IMR-90 (cell line): ENCODE data around the gene ZFAND2A. TPM values are rescaled to one million over a fixed set of nuclear protein-coding genes. Genes with fewer than 3 reads are reported as not detected.

Source experiments
- ATAC-seq: fragments of 200-7000 bp; cut with Tn5 transposase; 2 replicates; pipeline ENCODE4 v1.9.1; 2020; ENCODE audit warnings: low read depth, mild to moderate bottlenecking, moderate library complexity
- BruUV-seq: library from RNA; stranded (reverse); fragments of 400-500 nt; replicated peaks from 2 replicates; lab custom pipeline; 2021; lab: Mats Ljungman, UMichigan
- CTCF ChIA-PET: fragments of 300-600 bp; formaldehyde crosslinking; extraction: SDS; loops from one replicate; lab custom pipeline; 2021; ENCODE audit warnings: antibody characterized with exemption; lab: Yijun Ruan, JAX
- POLR2A ChIA-PET: fragments of 300-600 bp; sonication (Branson Sonifier 250); formaldehyde crosslinking; loops from one replicate; lab custom pipeline; 2022; ENCODE audit warnings: antibody characterized with exemption; ENCODE audit not compliant: unreplicated experiment; lab: Charles Lee
- DNase-seq: peaks from one replicate; pipeline ENCODE4 v3.0.0; 2013
- H2AFZ ChIP-seq: replicated peaks from 2 replicates; pipeline ENCODE3; 2013; ENCODE audit warnings: low read length, mild to moderate bottlenecking; ENCODE audit not compliant: poor library complexity
- H2AK5ac ChIP-seq: 2 replicates; pipeline ENCODE4 v1.6.1; 2013; ENCODE audit warnings: low read depth, low read length, inconsistent platforms
- H2AK9ac ChIP-seq: replicated peaks from 2 replicates; pipeline ENCODE3; 2013; ENCODE audit warnings: mild to moderate bottlenecking, low read depth, low read length, moderate library complexity; ENCODE audit not compliant: poor library complexity
- H2BK120ac ChIP-seq: 2 replicates; pipeline ENCODE4 v1.6.1; 2013; ENCODE audit warnings: low read depth, low read length, inconsistent platforms
- H2BK15ac ChIP-seq: 3 replicates; pipeline ENCODE4 v1.6.1; 2013; ENCODE audit warnings: low read depth, low read length, inconsistent platforms
- H2BK20ac ChIP-seq: 2 replicates; pipeline ENCODE4 v1.6.1; 2013; ENCODE audit warnings: low read depth, mild to moderate bottlenecking, inconsistent platforms, low read length, moderate library complexity
- H2BK5ac ChIP-seq: 2 replicates; pipeline ENCODE4 v1.6.1; 2013; ENCODE audit warnings: mild to moderate bottlenecking, low read depth, low read length, inconsistent platforms; ENCODE audit not compliant: poor library complexity, severe bottlenecking
- H3K14ac ChIP-seq: replicated peaks from 2 replicates; pipeline ENCODE4 v1.6.1; 2013; ENCODE audit warnings: low read depth, low read length, inconsistent platforms
- H3K18ac ChIP-seq: 2 replicates; pipeline ENCODE4 v1.6.1; 2013; ENCODE audit warnings: low read depth, low read length, control low read depth
- H3K23ac ChIP-seq: 2 replicates; pipeline ENCODE4 v1.6.1; 2013; ENCODE audit warnings: low read depth, low read length, inconsistent platforms
- H3K27ac ChIP-seq: 2 replicates; pipeline ENCODE4 v1.5.1; 2013; ENCODE audit warnings: mild to moderate bottlenecking, control low read depth, low read length; ENCODE audit not compliant: insufficient read depth
- H3K27me3 ChIP-seq: 2 replicates; pipeline ENCODE4 v1.6.1; 2013; ENCODE audit warnings: low read length; ENCODE audit not compliant: control insufficient read depth, insufficient read depth
- H3K36me3 ChIP-seq: 2 replicates; pipeline ENCODE4 v1.6.1; 2013; ENCODE audit warnings: low read length, mixed read lengths; ENCODE audit not compliant: control insufficient read depth, insufficient read depth
- H3K4ac ChIP-seq: 2 replicates; pipeline ENCODE4 v1.6.1; 2013; ENCODE audit warnings: low read depth, low read length, inconsistent platforms
- H3K4me1 ChIP-seq: 2 replicates; pipeline ENCODE4 v1.6.1; 2013; ENCODE audit warnings: low read length, mixed read lengths; ENCODE audit not compliant: control insufficient read depth, insufficient read depth
- H3K4me2 ChIP-seq: 2 replicates; pipeline ENCODE4 v1.6.1; 2013; ENCODE audit warnings: low read depth, mild to moderate bottlenecking, control low read depth, low read length, moderate library complexity
- H3K4me3 ChIP-seq: 2 replicates; pipeline ENCODE4 v1.5.1; 2013; ENCODE audit warnings: low read depth, mild to moderate bottlenecking, control low read depth, low read length, moderate library complexity; ENCODE audit not compliant: insufficient read depth
- H3K56ac ChIP-seq: 2 replicates; pipeline ENCODE4 v1.6.1; 2013; ENCODE audit warnings: low read length, inconsistent platforms; ENCODE audit not compliant: insufficient read depth; ENCODE audit errors: extremely low read depth
- H3K79me1 ChIP-seq, 2 experiments: 2 replicates each; pipeline ENCODE4 v1.6.1; 2013; ENCODE audit warnings: low read length in 2 of 2, inconsistent platforms in 1 of 2, low read depth in 1 of 2
- H3K9ac ChIP-seq: 2 replicates; pipeline ENCODE4 v1.6.1; 2013; ENCODE audit warnings: low read depth, low read length, control low read depth
- H3K9me1 ChIP-seq: 2 replicates; pipeline ENCODE4 v1.6.1; 2013; ENCODE audit warnings: low read length, inconsistent platforms; ENCODE audit not compliant: insufficient read depth
- H3K9me3 ChIP-seq: 2 replicates; pipeline ENCODE4 v1.6.1; 2013; ENCODE audit warnings: low read length; ENCODE audit not compliant: control insufficient read depth, insufficient read depth
- H4K20me1 ChIP-seq: 2 replicates; pipeline ENCODE4 v1.6.1; 2013; ENCODE audit warnings: low read length, inconsistent platforms; ENCODE audit not compliant: insufficient read depth
- H4K5ac ChIP-seq: 2 replicates; pipeline ENCODE4 v1.6.1; 2013; ENCODE audit warnings: mild to moderate bottlenecking, low read depth, low read length, control low read depth
- H4K8ac ChIP-seq, 2 experiments: 2 replicates each; pipeline ENCODE4 v1.6.1; 2013; ENCODE audit warnings: low read depth in 2 of 2, low read length in 2 of 2, control low read depth in 1 of 2, inconsistent platforms in 1 of 2
- H4K91ac ChIP-seq: 2 replicates; pipeline ENCODE4 v1.6.1; 2013; ENCODE audit warnings: low read depth, low read length, inconsistent platforms; ENCODE audit not compliant: insufficient read depth
- CEBPB ChIP-seq: IDR thresholded peaks from 2 replicates; pipeline ENCODE4 v1.6.1; 2012; ENCODE audit warnings: low read depth, low read length, improper control_type of control experiment
- CHD1 ChIP-seq: IDR thresholded peaks from 2 replicates; pipeline ENCODE4 v1.6.1; 2012; ENCODE audit warnings: low read depth, low read length, improper control_type of control experiment
- ELK1 ChIP-seq: fragments of 150-350 bp; IDR thresholded peaks from 2 replicates; pipeline ENCODE4 v1.6.1; 2016; ENCODE audit warnings: low read depth, mild to moderate bottlenecking, low read length, moderate library complexity, borderline replicate concordance
- MAFK ChIP-seq: IDR thresholded peaks from 2 replicates; pipeline ENCODE4 v1.6.1; 2012; ENCODE audit warnings: low read depth, low read length, improper control_type of control experiment
- RFX5 ChIP-seq: IDR thresholded peaks from 2 replicates; pipeline ENCODE4 v1.8.0; 2012; ENCODE audit warnings: low read depth, mild to moderate bottlenecking, low read length, moderate library complexity
- WGBS, 2 experiments: methylation state at CpG; one replicate each; pipeline versions ENCODE4 v1.1.5 to v1.1.7; 2013; ENCODE audit warnings: missing lambda C conversion rate in 2 of 2; ENCODE audit not compliant: insufficient read length in 1 of 2; ENCODE audit errors: extremely low coverage in 2 of 2; 5-methylcytosine and 5-hydroxymethylcytosine counted together
- dilution Hi-C: fragments of 300-500 bp; cut with HindIII; formaldehyde crosslinking; loops from one replicate; pipeline ENCODE4 v1.14.3; 2018; ENCODE audit warnings: low sequenced_read_pairs; ENCODE audit not compliant: unreplicated experiment
- in situ Hi-C: fragments of 300-500 bp; cut with MboI; formaldehyde crosslinking; loops from 3 replicates; pipeline ENCODE4 v1.14.3; 2019; ENCODE audit warnings: low sequenced_read_pairs, inconsistent platforms, mixed read lengths
- intact Hi-C: fragments of 100-400 bp; cut with micrococcal nuclease; formaldehyde crosslinking; loops from 2 replicates; pipeline ENCODE4 v1.10.0; 2022
- polyA plus RNA-seq, 3 experiments: library from polyadenylated mRNA; depleted of rRNA; stranded (reverse); fragments of >200 nt; gene quantifications; 2 replicates each; pipeline ENCODE4 v1.2.3, GENCODE V29; 2012; ENCODE audit warnings: low replicate concordance in 1 of 3
- total RNA-seq: library from RNA; depleted of rRNA; stranded (reverse); fragments of >200 nt; gene quantifications from 2 replicates; pipeline ENCODE4 v1.2.3, GENCODE V29; 2012

ZFAND2A gene
- total and polyA plus RNA-seq, 2 of the 4 experiments (the other 2 are of a cell fraction): 11.8 to 28.7 TPM

GRCh38 chr7:1114505-1114904 lies 45.5 kb downstream of the ZFAND2A start:
- Histone ChIP-seq H4K5ac (no peak overlapping the region), H2BK20ac (no peak overlapping the region), H3K4me1 (no peaks in the 10 kb centered on the region), H3K9me1 (no peaks in the 10 kb centered on the region), H4K8ac (no peak overlapping the region), H2AK5ac (no peak overlapping the region), H3K56ac (no peak overlapping the region), H3K4me3 (no peak overlapping the region), H2BK5ac (no peak overlapping the region), H3K23ac (no peak overlapping the region), H2AFZ (no peak overlapping the region), H2BK120ac (no peak overlapping the region), H3K79me1 (peaks cover 0 to 21% of the 10 kb centered on the region in 2 experiments; a peak in 3 of 4 replicates), H3K18ac (no peak overlapping the region), H3K9me3 (no peaks in the 10 kb centered on the region), H2AK9ac (no peak overlapping the region), H4K20me1 (no peaks in the 10 kb centered on the region), H4K91ac (no peak overlapping the region), H3K9ac (no peak overlapping the region), H3K4me2 (no peak overlapping the region), H3K36me3 (no peaks in the 10 kb centered on the region; the same call in 1 of the 2 replicates), H3K27ac (no peak overlapping the region), H3K27me3 (no peaks in the 10 kb centered on the region), H3K14ac (no peak overlapping the region), H2BK15ac (no peak overlapping the region), H3K4ac (no peak overlapping the region)
- in situ Hi-C loops: no loop called here
- POLR2A ChIA-PET: no interaction called here
- TF ChIP-seq RFX5 (no peak), MAFK (no peak), CEBPB (no peak), ELK1 (no peak), CHD1 (no peak)
- WGBS, 2 experiments: 100% methylated on average over 1 of the region's 19 CpGs; no CpG with 5 or more reads in 1 of the 2 experiments
- ATAC-seq (no peak), DNase-seq (no peak)
- dilution Hi-C loops: no loop called here
- no TSS peak for BruUV-seq
- intact Hi-C loops: no loop called here
- CTCF ChIA-PET: no interaction called here
